ENCODE results near the gene SHISAL1. TPM values are rescaled to one million over a fixed set of nuclear protein-coding genes. Genes with fewer than 3 reads are reported as not detected.

The SHISAL1 gene
- total RNA-seq, 6 experiments from 2014 or later, result not detected

DNA sequence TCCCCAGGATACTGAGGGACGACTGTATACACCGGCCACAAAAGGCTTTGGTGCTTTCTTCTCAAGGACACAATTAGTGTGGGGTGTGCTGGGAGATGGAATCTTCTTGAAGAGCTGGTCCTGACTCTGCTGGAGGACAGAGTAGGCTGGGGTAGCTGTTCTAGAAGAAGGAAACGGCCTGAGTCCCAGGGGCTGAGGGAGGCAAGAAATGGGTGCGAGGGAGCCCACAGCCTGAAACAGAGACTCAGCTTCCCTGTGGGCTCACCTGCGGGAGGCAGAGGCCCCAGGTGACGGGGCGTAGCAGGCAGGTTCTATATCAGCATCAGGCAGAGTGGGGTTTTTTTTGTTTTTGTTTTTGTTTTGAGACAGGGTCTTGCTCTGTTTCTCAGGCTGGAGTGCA, 95.4 kb downstream of the SHISAL1 start:
- Mint-ChIP-seq H3K36me3 (ENCODE audit: low read depth) (no peaks in the 10 kb centered on the region), H3K27ac (no peak overlapping the region), H3K4me3 (no peak overlapping the region), H3K4me1 (ENCODE audit: low read depth) (no peaks in the 10 kb centered on the region), H3K9me3 (no peaks in the 10 kb centered on the region), H3K27me3 (ENCODE audit: insufficient read depth) (peaks cover 21% of the 10 kb centered on the region)
- TF ChIP-seq, protein P1, sequence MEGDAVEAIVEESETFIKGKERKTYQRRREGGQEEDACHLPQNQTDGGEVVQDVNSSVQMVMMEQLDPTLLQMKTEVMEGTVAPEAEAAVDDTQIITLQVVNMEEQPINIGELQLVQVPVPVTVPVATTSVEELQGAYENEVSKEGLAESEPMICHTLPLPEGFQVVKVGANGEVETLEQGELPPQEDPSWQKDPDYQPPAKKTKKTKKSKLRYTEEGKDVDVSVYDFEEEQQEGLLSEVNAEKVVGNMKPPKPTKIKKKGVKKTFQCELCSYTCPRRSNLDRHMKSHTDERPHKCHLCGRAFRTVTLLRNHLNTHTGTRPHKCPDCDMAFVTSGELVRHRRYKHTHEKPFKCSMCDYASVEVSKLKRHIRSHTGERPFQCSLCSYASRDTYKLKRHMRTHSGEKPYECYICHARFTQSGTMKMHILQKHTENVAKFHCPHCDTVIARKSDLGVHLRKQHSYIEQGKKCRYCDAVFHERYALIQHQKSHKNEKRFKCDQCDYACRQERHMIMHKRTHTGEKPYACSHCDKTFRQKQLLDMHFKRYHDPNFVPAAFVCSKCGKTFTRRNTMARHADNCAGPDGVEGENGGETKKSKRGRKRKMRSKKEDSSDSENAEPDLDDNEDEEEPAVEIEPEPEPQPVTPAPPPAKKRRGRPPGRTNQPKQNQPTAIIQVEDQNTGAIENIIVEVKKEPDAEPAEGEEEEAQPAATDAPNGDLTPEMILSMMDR (IDR thresholded peaks at IDR 0.05), result no peak
- no peak for DNase-seq

DNA sequence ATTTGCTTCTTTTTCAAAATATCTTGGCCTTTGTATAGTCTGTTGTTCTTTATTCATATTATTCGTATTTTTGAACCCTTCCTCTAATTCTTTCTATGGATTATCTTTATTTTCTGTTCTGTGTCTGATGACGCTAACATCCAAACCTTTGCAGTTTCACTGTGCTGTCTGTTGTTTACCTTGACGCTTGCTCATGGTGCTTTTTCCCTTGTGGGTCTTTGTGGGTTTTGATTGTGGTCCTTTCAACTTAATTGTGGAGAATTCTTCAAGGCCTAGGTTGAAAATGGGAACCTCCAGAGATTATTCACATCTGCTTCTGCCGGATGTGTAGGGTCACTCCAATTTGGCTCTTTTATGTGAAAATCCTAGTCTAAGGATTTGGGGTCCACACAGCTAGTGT, 97.5 kb downstream of the SHISAL1 start:
- Mint-ChIP-seq H3K27ac (no peak overlapping the region), H3K9me3 (no peaks in the 10 kb centered on the region), H3K36me3 (ENCODE audit: low read depth) (no peaks in the 10 kb centered on the region), H3K27me3 (ENCODE audit: insufficient read depth) (peaks cover 22% of the 10 kb centered on the region), H3K4me3 (no peak overlapping the region), H3K4me1 (ENCODE audit: low read depth) (peaks cover 12% of the 10 kb centered on the region; the same call in 1 of the 2 replicates)
- TF ChIP-seq, protein P1 (IDR thresholded peaks at IDR 0.05), result no peak
- DNase-seq, result no peak

- Mint-ChIP-seq H3K36me3 (ENCODE audit: low read depth) (0 out of 2 replicates have a peak, but pooled peaks cover 1% of the 10 kb centered on the region), H3K27ac (no peak overlapping the region), H3K4me3 (no peak overlapping the region), H3K9me3 (0 out of 2 replicates have a peak, but pooled peaks cover under 1% of the 10 kb centered on the region), H3K27me3 (ENCODE audit: insufficient read depth) (peaks cover 22% of the 10 kb centered on the region), H3K4me1 (ENCODE audit: low read depth) (peaks cover 12% of the 10 kb centered on the region; the same call in 1 of the 2 replicates)
- DNase-seq, result no peak
- TF ChIP-seq, protein P1 (IDR thresholded peaks at IDR 0.05), result no peak
These were observed 98.0 kb downstream of the SHISAL1 start for GRCh38 chr22:44214764-44215163.

GRCh38 chr22:44214187-44214586, 98.6 kb downstream of the SHISAL1 start:
- Mint-ChIP-seq H3K4me1 (ENCODE audit: low read depth) (peaks cover 12% of the 10 kb centered on the region; the same call in 1 of the 2 replicates), H3K27me3 (ENCODE audit: insufficient read depth) (peaks cover 19% of the 10 kb centered on the region)
- DNase-seq, result no peak

DNA sequence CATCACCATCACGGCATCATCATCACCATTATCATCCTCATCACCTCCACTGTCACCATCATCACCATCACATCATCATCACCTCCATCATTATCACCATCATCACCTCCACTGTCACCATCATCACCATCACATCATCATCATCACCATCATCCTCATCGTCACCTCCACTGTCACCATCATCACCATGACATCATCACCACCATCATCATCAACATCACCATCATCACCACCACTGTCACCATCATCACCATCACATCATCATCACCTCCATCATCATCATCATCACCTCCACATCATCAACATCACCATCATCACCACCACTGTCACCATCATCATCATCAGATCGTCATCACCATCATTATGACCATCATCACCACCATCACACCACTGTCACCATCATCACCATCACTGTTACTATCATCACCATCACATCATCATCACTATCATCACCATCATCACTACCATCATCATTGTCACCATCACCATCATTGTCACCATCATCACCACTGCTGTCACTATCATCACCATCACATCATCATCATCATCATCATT, 99.2 kb downstream of the SHISAL1 start:
- peaks cover 12% of the 10 kb centered on the region; the same call in 1 of the 2 replicates for H3K4me1 Mint-ChIP-seq (ENCODE audit: low read depth)
- H3K9me3 Mint-ChIP-seq, result 0 out of 2 replicates have a peak, but pooled peaks cover 9% of the 10 kb centered on the region
- H3K4me3 Mint-ChIP-seq, result no peak overlapping the region
- no peak for DNase-seq
- TF ChIP-seq, protein P1 (IDR thresholded peaks at IDR 0.05), result no peak
- H3K27ac Mint-ChIP-seq, result no peak overlapping the region
- peaks cover 14% of the 10 kb centered on the region; the same call in 1 of the 2 replicates for H3K27me3 Mint-ChIP-seq (ENCODE audit: insufficient read depth)
- H3K36me3 Mint-ChIP-seq (ENCODE audit: low read depth), result 0 out of 2 replicates have a peak, but pooled peaks cover 5% of the 10 kb centered on the region

More at GRCh38 chr22:44214187-44214586, 98.6 kb downstream of the SHISAL1 start:
- TF ChIP-seq, protein P1 (IDR thresholded peaks at IDR 0.05), result no peak
- H3K27ac Mint-ChIP-seq, result no peak overlapping the region
- 0 out of 2 replicates have a peak, but pooled peaks cover 6% of the 10 kb centered on the region for H3K9me3 Mint-ChIP-seq
- 0 out of 2 replicates have a peak, but pooled peaks cover 5% of the 10 kb centered on the region for H3K36me3 Mint-ChIP-seq (ENCODE audit: low read depth)
- H3K4me3 Mint-ChIP-seq, result no peak overlapping the region

All from HFFc6 (cell line).